IMR-90 (cell line): Measurements from ENCODE around the gene THRB. TPM values are rescaled to one million over a fixed set of nuclear protein-coding genes. Genes with fewer than 3 reads are reported as not detected.
A peak's percentile ranks its signal among the peaks of the same experiment; 100 is the strongest.

Experiments
- ATAC-seq: fragments of 200-7000 bp; cut with Tn5 transposase; 2 replicates; pipeline ENCODE4 v1.9.1; 2020; ENCODE audit warnings: low read depth, mild to moderate bottlenecking, moderate library complexity
- BruUV-seq: library from RNA; stranded (reverse); fragments of 400-500 nt; replicated peaks from 2 replicates; lab custom pipeline; 2021; lab: Mats Ljungman, UMichigan
- CTCF ChIA-PET: fragments of 300-600 bp; formaldehyde crosslinking; extraction: SDS; loops from one replicate; lab custom pipeline; 2021; ENCODE audit warnings: antibody characterized with exemption; lab: Yijun Ruan, JAX
- POLR2A ChIA-PET: fragments of 300-600 bp; sonication (Branson Sonifier 250); formaldehyde crosslinking; loops from one replicate; lab custom pipeline; 2022; ENCODE audit warnings: antibody characterized with exemption; ENCODE audit not compliant: unreplicated experiment; lab: Charles Lee
- DNase-seq: peaks from one replicate; pipeline ENCODE4 v3.0.0; 2013
- H2AFZ ChIP-seq: replicated peaks from 2 replicates; pipeline ENCODE3; 2013; ENCODE audit warnings: low read length, mild to moderate bottlenecking; ENCODE audit not compliant: poor library complexity
- H2AK5ac ChIP-seq: 2 replicates; pipeline ENCODE4 v1.6.1; 2013; ENCODE audit warnings: low read depth, low read length, inconsistent platforms
- H2AK9ac ChIP-seq: replicated peaks from 2 replicates; pipeline ENCODE3; 2013; ENCODE audit warnings: mild to moderate bottlenecking, low read depth, low read length, moderate library complexity; ENCODE audit not compliant: poor library complexity
- H2BK120ac ChIP-seq: 2 replicates; pipeline ENCODE4 v1.6.1; 2013; ENCODE audit warnings: low read depth, low read length, inconsistent platforms
- H2BK15ac ChIP-seq: 3 replicates; pipeline ENCODE4 v1.6.1; 2013; ENCODE audit warnings: low read depth, low read length, inconsistent platforms
- H2BK20ac ChIP-seq: 2 replicates; pipeline ENCODE4 v1.6.1; 2013; ENCODE audit warnings: low read depth, mild to moderate bottlenecking, inconsistent platforms, low read length, moderate library complexity
- H2BK5ac ChIP-seq: 2 replicates; pipeline ENCODE4 v1.6.1; 2013; ENCODE audit warnings: mild to moderate bottlenecking, low read depth, low read length, inconsistent platforms; ENCODE audit not compliant: poor library complexity, severe bottlenecking
- H3K14ac ChIP-seq: replicated peaks from 2 replicates; pipeline ENCODE4 v1.6.1; 2013; ENCODE audit warnings: low read depth, low read length, inconsistent platforms
- H3K18ac ChIP-seq: 2 replicates; pipeline ENCODE4 v1.6.1; 2013; ENCODE audit warnings: low read depth, low read length, control low read depth
- H3K23ac ChIP-seq: 2 replicates; pipeline ENCODE4 v1.6.1; 2013; ENCODE audit warnings: low read depth, low read length, inconsistent platforms
- H3K27ac ChIP-seq: 2 replicates; pipeline ENCODE4 v1.5.1; 2013; ENCODE audit warnings: mild to moderate bottlenecking, control low read depth, low read length; ENCODE audit not compliant: insufficient read depth
- H3K27me3 ChIP-seq: 2 replicates; pipeline ENCODE4 v1.6.1; 2013; ENCODE audit warnings: low read length; ENCODE audit not compliant: control insufficient read depth, insufficient read depth
- H3K36me3 ChIP-seq: 2 replicates; pipeline ENCODE4 v1.6.1; 2013; ENCODE audit warnings: low read length, mixed read lengths; ENCODE audit not compliant: control insufficient read depth, insufficient read depth
- H3K4ac ChIP-seq: 2 replicates; pipeline ENCODE4 v1.6.1; 2013; ENCODE audit warnings: low read depth, low read length, inconsistent platforms
- H3K4me1 ChIP-seq: 2 replicates; pipeline ENCODE4 v1.6.1; 2013; ENCODE audit warnings: low read length, mixed read lengths; ENCODE audit not compliant: control insufficient read depth, insufficient read depth
- H3K4me2 ChIP-seq: 2 replicates; pipeline ENCODE4 v1.6.1; 2013; ENCODE audit warnings: low read depth, mild to moderate bottlenecking, control low read depth, low read length, moderate library complexity
- H3K4me3 ChIP-seq: 2 replicates; pipeline ENCODE4 v1.5.1; 2013; ENCODE audit warnings: low read depth, mild to moderate bottlenecking, control low read depth, low read length, moderate library complexity; ENCODE audit not compliant: insufficient read depth
- H3K56ac ChIP-seq: 2 replicates; pipeline ENCODE4 v1.6.1; 2013; ENCODE audit warnings: low read length, inconsistent platforms; ENCODE audit not compliant: insufficient read depth; ENCODE audit errors: extremely low read depth
- H3K79me1 ChIP-seq, 2 experiments: 2 replicates each; pipeline ENCODE4 v1.6.1; 2013; ENCODE audit warnings: low read length in 2 of 2, inconsistent platforms in 1 of 2, low read depth in 1 of 2
- H3K9ac ChIP-seq: 2 replicates; pipeline ENCODE4 v1.6.1; 2013; ENCODE audit warnings: low read depth, low read length, control low read depth
- H3K9me1 ChIP-seq: 2 replicates; pipeline ENCODE4 v1.6.1; 2013; ENCODE audit warnings: low read length, inconsistent platforms; ENCODE audit not compliant: insufficient read depth
- H3K9me3 ChIP-seq: 2 replicates; pipeline ENCODE4 v1.6.1; 2013; ENCODE audit warnings: low read length; ENCODE audit not compliant: control insufficient read depth, insufficient read depth
- H4K20me1 ChIP-seq: 2 replicates; pipeline ENCODE4 v1.6.1; 2013; ENCODE audit warnings: low read length, inconsistent platforms; ENCODE audit not compliant: insufficient read depth
- H4K5ac ChIP-seq: 2 replicates; pipeline ENCODE4 v1.6.1; 2013; ENCODE audit warnings: mild to moderate bottlenecking, low read depth, low read length, control low read depth
- H4K8ac ChIP-seq, 2 experiments: 2 replicates each; pipeline ENCODE4 v1.6.1; 2013; ENCODE audit warnings: low read depth in 2 of 2, low read length in 2 of 2, control low read depth in 1 of 2, inconsistent platforms in 1 of 2
- H4K91ac ChIP-seq: 2 replicates; pipeline ENCODE4 v1.6.1; 2013; ENCODE audit warnings: low read depth, low read length, inconsistent platforms; ENCODE audit not compliant: insufficient read depth
- BHLHE40 ChIP-seq: fragments of 150-350 bp; IDR thresholded peaks from 2 replicates; pipeline ENCODE4 v1.6.1; 2016; ENCODE audit warnings: mild to moderate bottlenecking, low read depth, low read length
- CEBPB ChIP-seq: IDR thresholded peaks from 2 replicates; pipeline ENCODE4 v1.6.1; 2012; ENCODE audit warnings: low read depth, low read length, improper control_type of control experiment
- CHD1 ChIP-seq: IDR thresholded peaks from 2 replicates; pipeline ENCODE4 v1.6.1; 2012; ENCODE audit warnings: low read depth, low read length, improper control_type of control experiment
- ELK1 ChIP-seq: fragments of 150-350 bp; IDR thresholded peaks from 2 replicates; pipeline ENCODE4 v1.6.1; 2016; ENCODE audit warnings: low read depth, mild to moderate bottlenecking, low read length, moderate library complexity, borderline replicate concordance
- FOS ChIP-seq: fragments of 150-350 bp; IDR thresholded peaks from 2 replicates; pipeline ENCODE4 v1.6.1; 2016; ENCODE audit warnings: low read depth, low read length
- MAFK ChIP-seq: IDR thresholded peaks from 2 replicates; pipeline ENCODE4 v1.6.1; 2012; ENCODE audit warnings: low read depth, low read length, improper control_type of control experiment
- MAZ ChIP-seq: IDR thresholded peaks from 2 replicates; pipeline ENCODE4 v1.6.1; 2012; ENCODE audit warnings: low read depth, mild to moderate bottlenecking, low read length, improper control_type of control experiment, moderate library complexity, borderline replicate concordance
- MXI1 ChIP-seq: IDR thresholded peaks from 2 replicates; pipeline ENCODE4 v1.6.1; 2012; ENCODE audit warnings: low read depth, mild to moderate bottlenecking, low read length, moderate library complexity, borderline replicate concordance
- NFE2L2 ChIP-seq: fragments of 150-350 bp; IDR thresholded peaks from 2 replicates; pipeline ENCODE4 v1.6.1; 2016; ENCODE audit warnings: low read depth, mild to moderate bottlenecking, low read length
- POLR2A ChIP-seq: IDR thresholded peaks from 2 replicates; pipeline ENCODE4 v1.6.1; 2012; ENCODE audit warnings: mild to moderate bottlenecking, low read depth, low read length
- RAD21 ChIP-seq: IDR thresholded peaks from 2 replicates; pipeline ENCODE4 v1.6.1; 2012; ENCODE audit warnings: low read length, improper control_type of control experiment
- RCOR1 ChIP-seq: IDR thresholded peaks from 2 replicates; pipeline ENCODE4 v1.6.1; 2012; ENCODE audit warnings: mild to moderate bottlenecking, low read length, improper control_type of control experiment; ENCODE audit not compliant: insufficient replicate concordance
- RFX5 ChIP-seq: IDR thresholded peaks from 2 replicates; pipeline ENCODE4 v1.8.0; 2012; ENCODE audit warnings: low read depth, mild to moderate bottlenecking, low read length, moderate library complexity
- SMC3 ChIP-seq: fragments of 150-350 bp; IDR thresholded peaks from 2 replicates; pipeline ENCODE4 v1.6.1; 2016; ENCODE audit warnings: low read depth, mild to moderate bottlenecking, antibody characterized with exemption, low read length, moderate library complexity
- USF2 ChIP-seq: fragments of 150-350 bp; IDR thresholded peaks from 2 replicates; pipeline ENCODE4 v1.6.1; 2017; ENCODE audit warnings: mild to moderate bottlenecking, antibody characterized with exemption, low read length, low read depth
- WGBS, 2 experiments: methylation state at CpG; one replicate each; pipeline versions ENCODE4 v1.1.5 to v1.1.7; 2013; ENCODE audit warnings: missing lambda C conversion rate in 2 of 2; ENCODE audit not compliant: insufficient read length in 1 of 2; ENCODE audit errors: extremely low coverage in 2 of 2; 5-methylcytosine and 5-hydroxymethylcytosine counted together
- dilution Hi-C: fragments of 300-500 bp; cut with HindIII; formaldehyde crosslinking; loops from one replicate; pipeline ENCODE4 v1.14.3; 2018; ENCODE audit warnings: low sequenced_read_pairs; ENCODE audit not compliant: unreplicated experiment
- in situ Hi-C: fragments of 300-500 bp; cut with MboI; formaldehyde crosslinking; loops from 3 replicates; pipeline ENCODE4 v1.14.3; 2019; ENCODE audit warnings: low sequenced_read_pairs, inconsistent platforms, mixed read lengths
- intact Hi-C: fragments of 100-400 bp; cut with micrococcal nuclease; formaldehyde crosslinking; loops from 2 replicates; pipeline ENCODE4 v1.10.0; 2022
- polyA plus RNA-seq, 3 experiments: library from polyadenylated mRNA; depleted of rRNA; stranded (reverse); fragments of >200 nt; gene quantifications; 2 replicates each; pipeline ENCODE4 v1.2.3, GENCODE V29; 2012; ENCODE audit warnings: low replicate concordance in 1 of 3
- total RNA-seq: library from RNA; depleted of rRNA; stranded (reverse); fragments of >200 nt; gene quantifications from 2 replicates; pipeline ENCODE4 v1.2.3, GENCODE V29; 2012
- TF ChIP-seq, protein P1 (sequence below): conservative IDR thresholded peaks from 2 replicates; pipeline ENCODE4 v1.5.1; 2012; ENCODE audit warnings: mild to moderate bottlenecking, low read depth, low read length, improper control_type of control experiment

THRB gene
- total and polyA plus RNA-seq, 2 of the 4 experiments (the other 2 are of a cell fraction) = under 0.01 TPM; not detected in 1

DNA sequence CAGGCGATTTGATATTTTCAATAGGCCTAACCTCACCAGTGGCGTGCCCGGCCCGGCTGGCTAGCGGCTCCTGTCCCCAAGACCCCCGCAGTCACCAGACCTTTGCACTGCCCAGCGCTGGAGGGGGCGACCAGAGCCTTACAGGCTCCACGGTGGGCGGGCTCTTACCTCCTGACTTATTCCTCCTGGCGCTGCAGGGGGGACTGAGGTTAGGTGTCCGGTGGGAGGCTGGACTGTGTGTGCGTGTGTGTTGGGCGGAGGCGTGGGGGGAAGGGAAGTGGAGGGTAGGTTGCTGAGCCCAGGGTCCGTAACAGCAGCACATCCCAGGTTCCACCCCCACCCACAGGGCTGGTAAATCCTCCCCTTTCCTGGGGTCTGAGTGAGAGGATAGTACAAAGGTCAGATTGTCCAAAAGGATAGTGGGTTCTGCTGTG is 27.5 kb upstream of the THRB start:
- in situ Hi-C loops (no loop called here), intact Hi-C loops (no loop called here), dilution Hi-C loops (no loop called here)
- H4K91ac ChIP-seq = no peak overlapping the region
- DNase-seq (no peak), ATAC-seq (no peak)
- no peak overlapping the region for H2AK5ac ChIP-seq
- H4K5ac ChIP-seq = no peak overlapping the region
- H3K14ac ChIP-seq = no peak overlapping the region
- no peak overlapping the region for H2BK20ac ChIP-seq
- no peak overlapping the region for H3K23ac ChIP-seq
- H3K79me1 ChIP-seq = no peaks in the 10 kb centered on the region
- no peaks in the 10 kb centered on the region for H3K9me3 ChIP-seq
- peak overlapping the region; percentile 35 for H2AK9ac ChIP-seq
- no peak overlapping the region for H3K56ac ChIP-seq
- peaks cover 26% of the 10 kb centered on the region for H3K27me3 ChIP-seq
- BruUV-seq = no TSS peak
- H3K36me3 ChIP-seq = no peaks in the 10 kb centered on the region
- no peak overlapping the region; the same call in 1 of the 2 replicates for H3K4me3 ChIP-seq
- H3K27ac ChIP-seq = no peak overlapping the region
- no peak for TF ChIP-seq CHD1
- TF ChIP-seq RAD21 = no peak
- no peak for TF ChIP-seq FOS
- TF ChIP-seq POLR2A = no peak
- TF ChIP-seq NFE2L2 = no peak
- TF ChIP-seq, protein P1, sequence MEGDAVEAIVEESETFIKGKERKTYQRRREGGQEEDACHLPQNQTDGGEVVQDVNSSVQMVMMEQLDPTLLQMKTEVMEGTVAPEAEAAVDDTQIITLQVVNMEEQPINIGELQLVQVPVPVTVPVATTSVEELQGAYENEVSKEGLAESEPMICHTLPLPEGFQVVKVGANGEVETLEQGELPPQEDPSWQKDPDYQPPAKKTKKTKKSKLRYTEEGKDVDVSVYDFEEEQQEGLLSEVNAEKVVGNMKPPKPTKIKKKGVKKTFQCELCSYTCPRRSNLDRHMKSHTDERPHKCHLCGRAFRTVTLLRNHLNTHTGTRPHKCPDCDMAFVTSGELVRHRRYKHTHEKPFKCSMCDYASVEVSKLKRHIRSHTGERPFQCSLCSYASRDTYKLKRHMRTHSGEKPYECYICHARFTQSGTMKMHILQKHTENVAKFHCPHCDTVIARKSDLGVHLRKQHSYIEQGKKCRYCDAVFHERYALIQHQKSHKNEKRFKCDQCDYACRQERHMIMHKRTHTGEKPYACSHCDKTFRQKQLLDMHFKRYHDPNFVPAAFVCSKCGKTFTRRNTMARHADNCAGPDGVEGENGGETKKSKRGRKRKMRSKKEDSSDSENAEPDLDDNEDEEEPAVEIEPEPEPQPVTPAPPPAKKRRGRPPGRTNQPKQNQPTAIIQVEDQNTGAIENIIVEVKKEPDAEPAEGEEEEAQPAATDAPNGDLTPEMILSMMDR = no peak
- no peak for TF ChIP-seq MAZ
- TF ChIP-seq SMC3 = no peak
- no peak for TF ChIP-seq MAFK
- no peak for TF ChIP-seq USF2
- TF ChIP-seq CEBPB = no peak
- TF ChIP-seq BHLHE40 = no peak
- TF ChIP-seq RFX5 = no peak
- TF ChIP-seq RCOR1 = no peak
- no peak for TF ChIP-seq ELK1
- TF ChIP-seq MXI1 = no peak
- no peaks in the 10 kb centered on the region for H4K20me1 ChIP-seq
- no peak overlapping the region for H2BK15ac ChIP-seq
- H3K18ac ChIP-seq = no peak overlapping the region
- H2BK120ac ChIP-seq = no peak overlapping the region
- H2BK5ac ChIP-seq = no peak overlapping the region
- no peaks in the 10 kb centered on the region for H3K9me1 ChIP-seq
- ChIA-PET CTCF (no interaction called here), POLR2A (no interaction called here)
- WGBS, 2 experiments = no CpG with 5 or more reads among the region's 16 CpGs
- no peak overlapping the region for H3K9ac ChIP-seq
- H3K4ac ChIP-seq = no peak overlapping the region
- no peak overlapping the region for H2AFZ ChIP-seq
- no peak overlapping the region for H4K8ac ChIP-seq
- H3K4me1 ChIP-seq = no peaks in the 10 kb centered on the region
- H3K4me2 ChIP-seq = no peak overlapping the region; the same call in 1 of the 2 replicates
